Stomach (tissue), 9 donors: ENCODE measurements around the gene PSMD8. TPM values are rescaled to one million over a fixed set of nuclear protein-coding genes. Genes with fewer than 3 reads are reported as not detected.

ENCODE experiments used
- DNase-seq, 2 donors: peaks; one replicate each; pipeline versions ENCODE4 v3.0.0 to v3.0.0-alpha.2; 2013 to 2019
- H3K27ac ChIP-seq, 5 donors: fragments of 200-600 bp in 4 of 5; sonication (generic) in 4 of 5; one replicate each; pipeline ENCODE4 v1.5.1; 2013 to 2019; ENCODE audit warnings: mild to moderate bottlenecking in 1 of 5, moderate library complexity in 1 of 5
- H3K27me3 ChIP-seq, 3 donors: fragments of 200-600 bp; sonication (generic); one replicate each; pipeline ENCODE4 v1.5.1; 2017 to 2019; ENCODE audit warnings: mixed run types in 1 of 3
- H3K36me3 ChIP-seq, 4 donors: fragments of 200-600 bp; sonication (generic); 1 replicate in 3 of 4; 2 replicates in 1 of 4; pipeline ENCODE4 v1.5.1; 2016 to 2019
- H3K4me1 ChIP-seq, 4 donors: fragments of 200-600 bp; sonication (generic); one replicate each; pipeline ENCODE4 v1.5.1; 2016 to 2019
- H3K4me3 ChIP-seq, 4 donors: fragments of 200-600 bp; sonication (generic) in 3 of 4; one replicate each; pipeline ENCODE4 v1.5.1; 2016 to 2019; ENCODE audit warnings: mild to moderate bottlenecking in 1 of 4
- H3K9me3 ChIP-seq, 4 donors: fragments of 200-600 bp; sonication (generic); one replicate each; pipeline ENCODE4 v1.5.1; 2016 to 2019
- EP300 ChIP-seq: sonication (generic); formaldehyde crosslinking; IDR thresholded peaks from one replicate; pipeline ENCODE4 v1.6.1; 2017; ENCODE audit warnings: antibody characterized with exemption
- POLR2A ChIP-seq, 4 donors: fragments of 450-650 bp; IDR thresholded peaks; one replicate each; pipeline ENCODE4 v1.6.1; 2016; ENCODE audit warnings: antibody characterized with exemption in 4 of 4, control low read depth in 2 of 4, mild to moderate bottlenecking in 1 of 4, moderate library complexity in 1 of 4
- POLR2AphosphoS5 ChIP-seq, 3 donors: sonication (generic); formaldehyde crosslinking; IDR thresholded peaks; one replicate each; pipeline ENCODE4 v1.6.1; 2016; ENCODE audit warnings: antibody characterized with exemption in 3 of 3
- WGBS, 5 donors: extraction: QIAGEN DNeasy Blood & Tissue Kit in 3 of 5; methylation state at CpG; one replicate each; pipeline versions ENCODE4 v1.1.5 to v1.1.7; 2013 to 2018; 5-methylcytosine and 5-hydroxymethylcytosine counted together
- intact Hi-C: fragments of 100-400 bp; cut with DNase I; formaldehyde crosslinking; loops from one replicate; pipeline ENCODE4 v1.15.1; 2023; ENCODE audit warnings: low total_unique reads
- polyA plus RNA-seq, 3 donors: library from polyadenylated mRNA; stranded (reverse); fragments of 200-250 nt; gene quantifications; one replicate each; pipeline ENCODE4 v1.2.3, GENCODE V29; 2013
- total RNA-seq, 5 donors: library from RNA; depleted of rRNA; stranded (reverse); fragments of >200 nt; gene quantifications; one replicate each; pipeline versions ENCODE4 v1.1.0 to v1.2.3, GENCODE V29; 2014 to 2016
- TF ChIP-seq, protein P1 (sequence below), 7 experiments: fragments of 450-650 bp in 4 of 7; fragments of 200-600 bp in 3 of 7; sonication (generic) in 3 of 7; IDR thresholded peaks; one replicate each; pipeline ENCODE4 v1.5.1; 2016 to 2019; ENCODE audit warnings: antibody characterized with exemption in 7 of 7, control low read depth in 2 of 7, mild to moderate bottlenecking in 1 of 7
- donor health status: healthy with polysubstance abuse.
- donor health status: Bipolar disorder and iron deficiency.
- donor health status: healthy.

Gene PSMD8
- total and polyA plus RNA-seq, 8 donors = 10.7 to 282 (median 108) TPM

DNA sequence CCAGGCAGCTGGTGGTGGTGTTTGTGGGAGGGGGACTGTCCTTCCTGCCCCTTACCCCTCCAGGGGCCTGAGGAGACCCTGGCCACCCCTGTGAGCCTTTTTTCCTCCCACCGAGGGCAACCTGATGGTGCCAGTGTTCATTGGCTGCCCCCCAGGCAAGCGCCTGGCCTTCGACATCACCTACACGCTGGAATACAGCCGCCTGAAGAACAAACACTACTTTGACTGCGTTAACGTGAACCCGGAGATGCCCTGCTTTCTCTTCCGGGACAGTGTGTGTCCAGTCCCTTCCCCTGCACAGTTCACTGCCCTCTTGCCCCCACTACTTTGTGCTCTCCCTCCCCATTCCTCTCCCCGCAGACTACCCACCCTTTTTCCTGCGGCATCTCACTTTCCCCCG lies 7.3 kb upstream of the PSMD8 start:
- no peak for DNase-seq
- TF ChIP-seq EP300 (no peak), POLR2A (IDR thresholded peaks at IDR 0.05) (no peak), POLR2AphosphoS5 (IDR thresholded peaks at IDR 0.05) (no peak)
- TF ChIP-seq, protein P1, sequence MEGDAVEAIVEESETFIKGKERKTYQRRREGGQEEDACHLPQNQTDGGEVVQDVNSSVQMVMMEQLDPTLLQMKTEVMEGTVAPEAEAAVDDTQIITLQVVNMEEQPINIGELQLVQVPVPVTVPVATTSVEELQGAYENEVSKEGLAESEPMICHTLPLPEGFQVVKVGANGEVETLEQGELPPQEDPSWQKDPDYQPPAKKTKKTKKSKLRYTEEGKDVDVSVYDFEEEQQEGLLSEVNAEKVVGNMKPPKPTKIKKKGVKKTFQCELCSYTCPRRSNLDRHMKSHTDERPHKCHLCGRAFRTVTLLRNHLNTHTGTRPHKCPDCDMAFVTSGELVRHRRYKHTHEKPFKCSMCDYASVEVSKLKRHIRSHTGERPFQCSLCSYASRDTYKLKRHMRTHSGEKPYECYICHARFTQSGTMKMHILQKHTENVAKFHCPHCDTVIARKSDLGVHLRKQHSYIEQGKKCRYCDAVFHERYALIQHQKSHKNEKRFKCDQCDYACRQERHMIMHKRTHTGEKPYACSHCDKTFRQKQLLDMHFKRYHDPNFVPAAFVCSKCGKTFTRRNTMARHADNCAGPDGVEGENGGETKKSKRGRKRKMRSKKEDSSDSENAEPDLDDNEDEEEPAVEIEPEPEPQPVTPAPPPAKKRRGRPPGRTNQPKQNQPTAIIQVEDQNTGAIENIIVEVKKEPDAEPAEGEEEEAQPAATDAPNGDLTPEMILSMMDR (IDR thresholded peaks at IDR 0.05) = no peak
- H3K27ac ChIP-seq = no peak overlapping the region
- intact Hi-C loops = no loop called here
- 54 to 68% (median 58%) methylated on average over 12 of the region's 12 CpGs for WGBS, 5 donors
- no peaks in the 10 kb centered on the region for H3K36me3 ChIP-seq
- H3K4me3 ChIP-seq = no peak overlapping the region
- H3K27me3 ChIP-seq = peaks cover 0 to 54% (median 0%) of the 10 kb centered on the region in 3 donors
- H3K4me1 ChIP-seq = peaks cover 9 to 12% (median 11%) of the 10 kb centered on the region in 4 donors
- no peaks in the 10 kb centered on the region for H3K9me3 ChIP-seq

DNA sequence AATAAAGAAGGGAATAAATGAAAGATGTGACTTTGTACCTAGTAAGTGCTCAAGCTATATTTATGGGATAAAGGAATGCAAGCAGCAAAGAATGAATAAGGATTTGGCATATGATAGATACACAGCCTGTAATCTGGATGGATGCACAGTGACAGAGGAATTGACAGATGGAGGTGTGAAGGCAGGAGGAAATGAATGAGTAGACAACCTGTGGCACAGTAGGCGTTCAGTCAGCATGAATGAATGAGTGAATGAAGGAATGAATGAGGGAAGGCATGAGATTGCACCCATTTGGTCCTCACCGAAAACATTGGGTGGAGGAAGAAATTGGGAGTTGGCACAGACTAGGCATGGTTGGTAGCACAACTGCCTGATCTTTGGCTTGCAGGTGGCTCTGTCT lies 4.8 kb upstream of the PSMD8 start:
- peaks cover 0 to 40% (median 0%) of the 10 kb centered on the region in 3 donors for H3K27me3 ChIP-seq
- no peaks in the 10 kb centered on the region for H3K36me3 ChIP-seq
- H3K9me3 ChIP-seq = no peaks in the 10 kb centered on the region
- no peak for DNase-seq
- no peak overlapping the region for H3K4me3 ChIP-seq
- intact Hi-C loops = no loop called here
- H3K4me1 ChIP-seq = peaks cover 0 to 6% (median 0%) of the 10 kb centered on the region in 4 donors
- no peak overlapping the region for H3K27ac ChIP-seq
- TF ChIP-seq, protein P1 (IDR thresholded peaks at IDR 0.05) = no peak
- TF ChIP-seq EP300 (no peak), POLR2AphosphoS5 (IDR thresholded peaks at IDR 0.05) (no peak), POLR2A (IDR thresholded peaks at IDR 0.05) (no peak)
- WGBS, 5 donors = 79 to 91% (median 86%) methylated on average over 2 of the region's 2 CpGs

GRCh38 chr19:38370299-38370698 lies 4.1 kb upstream of the PSMD8 start:
- Histone ChIP-seq H3K36me3 (no peaks in the 10 kb centered on the region), H3K4me1 (peaks cover 1 to 8% (median 2%) of the 10 kb centered on the region in 4 donors), H3K27ac (no peak overlapping the region), H3K9me3 (no peaks in the 10 kb centered on the region), H3K27me3 (peaks cover 0 to 33% (median 0%) of the 10 kb centered on the region in 3 donors), H3K4me3 (no peak overlapping the region)
- no peak for DNase-seq
- WGBS, 5 donors = 59 to 69% (median 61%) methylated on average over 9 to 12 of the region's 12 CpGs
- TF ChIP-seq EP300 = no peak
- TF ChIP-seq, protein P1 (IDR thresholded peaks at IDR 0.05) = no peak
- no peak for TF ChIP-seq POLR2A (IDR thresholded peaks at IDR 0.05)
- TF ChIP-seq POLR2AphosphoS5 (IDR thresholded peaks at IDR 0.05) = no peak
- intact Hi-C loops = no loop called here

- TF ChIP-seq POLR2A (IDR thresholded peaks at IDR 0.05) (no peak), POLR2AphosphoS5 (IDR thresholded peaks at IDR 0.05) (no peak)
- H3K36me3 ChIP-seq = peaks cover 0 to 2% (median 0%) of the 10 kb centered on the region in 4 donors
- no peaks in the 10 kb centered on the region for H3K9me3 ChIP-seq
- peaks cover 0 to 25% (median 0%) of the 10 kb centered on the region in 3 donors for H3K27me3 ChIP-seq
- no peak overlapping the region for H3K27ac ChIP-seq
- WGBS, 5 donors = 70 to 84% (median 79%) methylated on average over 6 of the region's 6 CpGs
- H3K4me3 ChIP-seq = no peak overlapping the region
- intact Hi-C loops = no loop called here
- no peak for DNase-seq
- H3K4me1 ChIP-seq = peaks cover 9 to 16% (median 10%) of the 10 kb centered on the region in 4 donors
Measured at GRCh38 chr19:38371081-38371480, 3.3 kb upstream of the PSMD8 start.

DNA sequence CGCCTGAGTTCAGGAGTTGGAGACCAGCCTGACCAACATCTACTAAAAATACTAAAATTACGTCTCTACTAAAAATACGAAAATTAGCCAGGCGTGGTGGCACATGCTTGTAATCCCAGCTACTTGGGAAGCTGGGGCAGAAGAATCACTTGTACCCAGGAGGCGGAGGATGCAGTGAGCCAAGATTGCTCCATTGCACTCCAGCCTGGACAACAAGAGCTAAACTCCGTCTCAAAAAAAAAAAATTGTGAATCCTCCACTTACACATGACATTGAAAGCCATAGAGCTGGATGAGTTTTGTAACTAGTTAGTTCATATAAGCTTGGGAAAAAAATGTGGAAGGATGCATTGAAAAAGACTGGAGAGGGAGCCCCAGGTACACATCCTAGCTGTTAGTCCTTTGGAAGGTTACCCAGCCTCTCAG lies 452 bp upstream of the PSMD8 start:
- Histone ChIP-seq H3K27me3 (no peaks in the 10 kb centered on the region), H3K36me3 (peaks cover 12 to 28% (median 22%) of the 10 kb centered on the region in 4 donors), H3K27ac (peak overlapping the region; percentile 66 to 95 (median 91)), H3K4me3 (peak overlapping the region; percentile 61 to 92 (median 84)), H3K9me3 (no peaks in the 10 kb centered on the region), H3K4me1 (peaks cover 16 to 28% (median 22%) of the 10 kb centered on the region in 4 donors)
- 67 to 73% (median 71%) methylated on average over 6 of the region's 6 CpGs for WGBS, 5 donors
- DNase-seq = no peak
- intact Hi-C loops = no loop called here
- TF ChIP-seq, protein P1 (IDR thresholded peaks at IDR 0.05) = no peak
- TF ChIP-seq EP300 = no peak
- no peak for TF ChIP-seq POLR2AphosphoS5 (IDR thresholded peaks at IDR 0.05)
- no peak for TF ChIP-seq POLR2A (IDR thresholded peaks at IDR 0.05)
